Right cardiac atrium (tissue), 5 donors: ENCODE measurements around the gene ZNF845. TPM values are rescaled to one million over a fixed set of nuclear protein-coding genes. Genes with fewer than 3 reads are reported as not detected.
"Not testable (repeated sequence)": the region's sequence is repeated elsewhere in the genome, so short reads cannot be mapped to it uniquely, and the experiment has no call there.

Source experiments
- ATAC-seq, 2 donors: fragments of 200-7000 bp; cut with Tn5 transposase; one replicate each; pipeline versions ENCODE4 v1.8.0 to v1.9.1; 2020; ENCODE audit warnings: moderate library complexity in 2 of 2, mild to moderate bottlenecking in 1 of 2
- DNase-seq, 3 donors: peaks; one replicate each; pipeline ENCODE4 v3.0.0-alpha.2; 2020
- H3K27ac ChIP-seq: one replicate; pipeline ENCODE4 v1.5.1; 2013; ENCODE audit warnings: mild to moderate bottlenecking, low read length, control low read depth, moderate library complexity
- H3K27me3 ChIP-seq: one replicate; pipeline ENCODE4 v1.6.1; 2013; ENCODE audit not compliant: control insufficient read depth, insufficient read depth
- H3K4me1 ChIP-seq: one replicate; pipeline ENCODE4 v1.6.1; 2013; ENCODE audit warnings: low read length; ENCODE audit not compliant: control insufficient read depth, insufficient read depth
- H3K4me3 ChIP-seq: one replicate; pipeline ENCODE4 v1.5.1; 2013; ENCODE audit warnings: low read length, control low read depth
- H3K9me3 ChIP-seq: one replicate; pipeline ENCODE4 v1.6.1; 2013; ENCODE audit warnings: low read length; ENCODE audit not compliant: control insufficient read depth
- WGBS: extraction: QIAGEN DNeasy Blood & Tissue Kit; methylation state at CpG from one replicate; pipeline ENCODE4 v1.1.7; 2013; 5-methylcytosine and 5-hydroxymethylcytosine counted together
- intact Hi-C, 4 donors: fragments of 100-400 bp; cut with DNase I; formaldehyde crosslinking; loops; one replicate each; pipeline versions ENCODE4 v1.11.0 to v1.14.0; 2022 to 2023
- polyA plus RNA-seq: library from polyadenylated mRNA; stranded (reverse); fragments of 200-250 nt; gene quantifications from one replicate; pipeline ENCODE4 v1.2.3, GENCODE V29; 2013
- total RNA-seq, 4 donors: library from RNA; stranded (reverse); fragmentation: NEBNext Ultra II Directional; extraction: Animal tissue kit (Norgen Biotek cat#: 25700); gene quantifications; one replicate each; pipeline ENCODE4 v1.2.1, GENCODE V29; 2021
- donor health status: healthy with polysubstance abuse.
- donor health status: DM: no; HTN: yes; CAD: no.
- donor health status: DM: no; HTN: no; CAD: no.
- donor health status: DM: no; HTN: yes; CAD: no; lungs with severe emphysema.
- donor health status: DM: yes; HTN: yes; CAD: no.

Gene ZNF845
- total and polyA plus RNA-seq, 5 donors = 2.0 to 4.8 (median 4.3) TPM

GRCh38 chr19:53333066-53333462 is 485 bp upstream of the ZNF845 start:
- WGBS = under 1% methylated on average over 14 of the region's 14 CpGs
- peak; percentile 6 to 45 for ATAC-seq

GRCh38 chr19:53344403-53344802 is 10.9 kb downstream of the ZNF845 start:
- H3K9me3 ChIP-seq, ATAC-seq: not testable (repeated sequence)
- WGBS = over 99% methylated on average over 4 of the region's 4 CpGs

More at GRCh38 chr19:53333066-53333462, 485 bp upstream of the ZNF845 start:
- Histone ChIP-seq H3K4me1 (no peaks in the 10 kb centered on the region), H3K27me3 (no peaks in the 10 kb centered on the region), H3K27ac (peak overlapping the region; percentile 10), H3K4me3 (peak overlapping the region; percentile 52), H3K9me3 (no peaks in the 10 kb centered on the region)
- intact Hi-C loops = no loop called here
- DNase-seq = peak; percentile 47 to 75 (median 73)

DNA sequence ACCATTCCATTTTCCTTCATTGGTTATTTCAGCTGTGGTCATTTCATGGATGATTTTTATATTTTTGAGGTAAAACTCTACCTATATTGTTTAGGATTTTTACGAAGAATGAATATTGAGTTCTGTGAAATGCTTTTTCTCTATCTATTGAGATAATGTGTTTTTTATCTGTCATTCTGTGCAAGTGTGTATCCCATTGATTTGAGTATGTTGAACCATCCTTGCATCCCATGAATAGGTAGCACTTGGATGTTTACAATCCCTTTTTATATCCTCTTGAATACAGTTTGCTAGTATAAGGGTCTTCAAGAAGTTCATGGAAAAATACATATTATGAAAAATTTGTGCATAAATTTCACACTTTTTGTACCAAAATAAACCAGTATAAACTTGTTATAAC is 22.2 kb downstream of the ZNF845 start:
- 97% methylated on average over 1 of the region's 1 CpG for WGBS
- H3K4me3 ChIP-seq = no peak overlapping the region

More at GRCh38 chr19:53344403-53344802, 10.9 kb downstream of the ZNF845 start:
- DNase-seq, H3K27me3 ChIP-seq, intact Hi-C loops, H3K4me3 ChIP-seq, H3K4me1 ChIP-seq, H3K27ac ChIP-seq: not testable (repeated sequence)

DNA sequence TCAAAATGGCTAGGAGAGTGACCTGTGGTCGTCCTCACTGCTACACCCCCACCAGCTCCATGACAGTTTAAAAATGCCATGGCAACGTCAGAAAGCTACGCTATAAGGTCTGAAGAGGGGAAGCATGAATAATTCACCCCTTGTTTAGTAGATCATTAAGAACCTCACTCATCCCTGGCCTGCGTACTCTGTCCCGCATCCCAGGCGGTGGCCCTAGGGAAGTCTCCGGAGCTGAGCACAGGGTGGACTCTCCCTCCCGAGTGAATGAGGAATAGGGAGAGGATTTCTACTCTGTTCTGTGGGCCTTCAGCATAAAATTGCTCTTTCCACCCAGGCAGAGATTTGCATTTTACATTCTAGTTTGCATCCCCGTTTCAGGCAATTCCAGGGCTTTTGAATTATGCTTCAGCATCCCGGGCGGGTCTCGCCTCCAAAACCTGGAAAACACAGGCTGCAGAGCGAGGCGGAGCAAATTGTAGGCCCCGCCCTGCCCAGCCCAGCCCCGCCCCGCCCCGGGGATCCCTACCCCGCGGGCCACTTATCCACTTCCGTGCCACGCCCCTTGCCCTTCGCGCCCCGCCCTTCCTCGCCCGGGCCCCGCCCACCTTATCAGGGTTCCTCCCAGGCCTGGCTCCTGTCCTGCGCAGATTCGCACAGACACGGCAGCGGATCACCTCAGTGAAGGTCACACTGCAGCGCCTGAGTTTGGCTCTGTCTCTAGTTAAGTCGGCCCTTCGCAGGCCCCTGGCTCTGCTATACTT is 24.5 kb downstream of the ZNF845 start:
- peak in 1 of 2 donors; percentile 48 for ATAC-seq
- Histone ChIP-seq H3K4me3 (no peak overlapping the region), H3K9me3 (no peaks in the 10 kb centered on the region), H3K27me3 (no peaks in the 10 kb centered on the region), H3K27ac (no peak overlapping the region), H3K4me1 (no peaks in the 10 kb centered on the region)
- intact Hi-C loops = no loop called here
- peak in 1 of 3 donors; percentile 50 for DNase-seq
- WGBS = 59% methylated on average over 35 of the region's 35 CpGs

More for the DNA sequence above, 22.2 kb downstream of the ZNF845 start:
- Histone ChIP-seq H3K27me3 (no peaks in the 10 kb centered on the region), H3K27ac (no peak overlapping the region), H3K4me1 (no peaks in the 10 kb centered on the region), H3K9me3 (peaks cover 1% of the 10 kb centered on the region)
- ATAC-seq (no peak), DNase-seq (no peak)
- intact Hi-C loops = no loop called here

GRCh38 chr19:53360056-53360455 is 26.5 kb downstream of the ZNF845 start:
- H3K4me1 ChIP-seq, H3K9me3 ChIP-seq, H3K27me3 ChIP-seq, H3K4me3 ChIP-seq, DNase-seq, H3K27ac ChIP-seq, ATAC-seq: not testable (repeated sequence)
- intact Hi-C loops = loop anchor here in 2 of 4 donors (10.0 kb wide), 1 partner anchor 165 kb away; the partner anchor contains the start of gene ZNF665 (in 2 of the 2)
- 90% methylated on average over 10 of the region's 10 CpGs for WGBS

DNA sequence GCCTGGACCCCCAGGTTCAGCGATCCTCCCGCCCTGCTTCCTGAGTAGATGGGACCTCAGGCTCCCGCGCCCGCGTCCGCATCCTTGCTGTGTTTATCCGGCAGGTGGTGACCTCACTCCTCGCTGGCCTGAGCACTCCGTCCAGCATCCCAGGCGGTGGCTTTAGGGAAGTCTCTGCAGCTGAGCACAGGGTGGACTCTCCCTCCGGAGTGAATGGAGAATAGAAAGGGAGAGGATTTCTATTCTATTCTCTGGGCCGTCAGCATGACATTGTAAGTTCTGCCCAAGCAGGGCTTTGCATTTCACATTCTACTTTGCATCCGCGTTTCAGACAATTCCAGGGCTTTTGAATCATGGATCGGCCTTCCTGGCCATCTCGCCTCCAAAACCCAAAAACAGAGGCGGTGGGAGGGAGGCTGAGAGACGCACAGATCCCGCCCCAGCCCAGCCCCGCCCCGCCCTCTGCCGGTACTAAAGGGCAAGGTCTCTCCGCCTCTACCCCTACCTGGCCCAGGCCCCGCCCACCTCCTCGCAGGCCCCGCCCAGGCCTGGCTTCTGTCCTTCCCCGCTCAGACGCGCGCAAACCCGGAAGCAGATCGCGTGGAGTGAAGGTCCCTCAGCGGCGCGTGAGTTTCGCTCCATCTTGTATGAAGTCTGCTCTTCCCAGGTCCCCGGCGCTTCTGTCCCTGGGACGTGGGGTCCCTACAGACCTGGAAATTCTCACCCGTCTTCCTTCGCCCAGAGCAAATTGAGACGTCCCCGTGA is 31.8 kb downstream of the ZNF845 start, which contains the start of gene ZNF525:
ZNF525 (plus strand) TSS at position 572 of the 765 bp plus-strand sequence. CDS start 6,577 bp downstream, outside the sequence.
- Histone ChIP-seq H3K27me3 (no peaks in the 10 kb centered on the region), H3K4me1 (peaks cover 3% of the 10 kb centered on the region), H3K4me3 (peak within 1 kb of the TSS; percentile 72), H3K9me3 (no peaks in the 10 kb centered on the region), H3K27ac (peak within 1 kb of the TSS; percentile 21)
- intact Hi-C loops = loop anchor here in 2 of 4 donors (10.0 kb wide), 1 partner anchor 171 kb away; the partner anchor contains the start of gene ZNF665 (in 2 of the 2)
- ATAC-seq (peak; percentile 100), DNase-seq (peak; percentile 86 to 96 (median 95))
- whole genome bisulfite sequencing = under 1% methylated on average over 45 of the region's 45 CpGs

DNA sequence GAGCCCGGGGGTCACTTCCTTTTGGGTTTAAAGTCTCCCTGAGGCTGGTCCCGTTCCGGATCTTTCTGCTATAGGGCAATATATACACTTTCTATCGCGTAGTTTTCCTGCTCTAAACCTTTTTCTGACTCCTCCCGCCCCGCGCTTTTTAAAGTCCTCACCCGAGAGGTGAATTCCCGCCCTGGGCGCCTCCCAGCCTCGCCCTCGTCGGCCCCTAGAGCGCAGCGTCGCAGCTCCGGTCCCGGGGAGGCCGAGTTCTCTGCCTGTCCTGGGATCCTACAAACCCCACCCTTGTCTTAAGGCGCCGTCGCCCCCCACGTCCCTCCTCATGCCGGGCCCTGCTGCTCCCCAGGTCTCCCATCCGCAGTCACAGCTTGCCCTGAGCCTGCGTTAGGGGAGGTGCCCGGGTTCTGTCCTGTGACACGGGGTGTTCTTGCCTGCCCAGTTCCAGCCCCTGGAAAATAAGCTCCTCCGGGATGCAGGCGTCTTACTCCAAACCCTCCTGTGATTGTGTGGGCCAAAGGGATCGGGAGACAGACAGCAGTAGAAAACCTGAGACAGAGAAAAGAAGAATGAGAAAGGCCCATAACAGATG is 32.4 kb downstream of the ZNF845 start:
- H3K4me3 ChIP-seq = peak overlapping the region; percentile 72
- no peak overlapping the region for H3K27ac ChIP-seq
- DNase-seq (peak; percentile 23 to 62 (median 43)), ATAC-seq (peak; percentile 60 to 69)
- peaks cover 3% of the 10 kb centered on the region for H3K4me1 ChIP-seq
- no peaks in the 10 kb centered on the region for H3K9me3 ChIP-seq
- no peaks in the 10 kb centered on the region for H3K27me3 ChIP-seq
- intact Hi-C loops = loop anchor here in 2 of 4 donors (10.0 kb wide), 1 partner anchor 171 kb away; the partner anchor contains the start of gene ZNF665 (in 2 of the 2)
- 1% methylated on average over 32 of the region's 32 CpGs for whole genome bisulfite sequencing

- ATAC-seq (no peak), DNase-seq (no peak)
- H3K27ac ChIP-seq = no peak overlapping the region
- no peaks in the 10 kb centered on the region for H3K27me3 ChIP-seq
- H3K9me3 ChIP-seq = no peaks in the 10 kb centered on the region
- no peaks in the 10 kb centered on the region for H3K4me1 ChIP-seq
- H3K4me3 ChIP-seq = no peak overlapping the region
- intact Hi-C loops = no loop called here
- 91% methylated on average over 4 of the region's 4 CpGs for WGBS
These were observed 38.6 kb downstream of the ZNF845 start for GRCh38 chr19:53372196-53372595.

GRCh38 chr19:53374288-53374687 is 40.7 kb downstream of the ZNF845 start:
- Histone ChIP-seq H3K27ac (no peak overlapping the region), H3K4me3 (no peak overlapping the region)

GRCh38 chr19:53374743-53375142 is 41.2 kb downstream of the ZNF845 start:
- no peaks in the 10 kb centered on the region for H3K9me3 ChIP-seq
- H3K4me3 ChIP-seq = no peak overlapping the region
- H3K27me3 ChIP-seq = no peaks in the 10 kb centered on the region
- DNase-seq = no peak
- WGBS = 100% methylated on average over 1 of the region's 1 CpG
- no peaks in the 10 kb centered on the region for H3K4me1 ChIP-seq
- intact Hi-C loops = no loop called here
- no peak for ATAC-seq
- no peak overlapping the region for H3K27ac ChIP-seq

More at GRCh38 chr19:53374288-53374687, 40.7 kb downstream of the ZNF845 start:
- DNase-seq = no peak
- Histone ChIP-seq H3K4me1 (no peaks in the 10 kb centered on the region), H3K27me3 (no peaks in the 10 kb centered on the region), H3K9me3 (no peaks in the 10 kb centered on the region)
- WGBS = 65% methylated on average over 3 of the region's 3 CpGs
- intact Hi-C loops = no loop called here
- ATAC-seq = no peak
